ENCODE measurements around the gene OR51G1.
"Not testable (repeated sequence)": the region's sequence is repeated elsewhere in the genome, so short reads cannot be mapped to it uniquely, and the experiment has no call there.

The OR51G1 gene, protein sequence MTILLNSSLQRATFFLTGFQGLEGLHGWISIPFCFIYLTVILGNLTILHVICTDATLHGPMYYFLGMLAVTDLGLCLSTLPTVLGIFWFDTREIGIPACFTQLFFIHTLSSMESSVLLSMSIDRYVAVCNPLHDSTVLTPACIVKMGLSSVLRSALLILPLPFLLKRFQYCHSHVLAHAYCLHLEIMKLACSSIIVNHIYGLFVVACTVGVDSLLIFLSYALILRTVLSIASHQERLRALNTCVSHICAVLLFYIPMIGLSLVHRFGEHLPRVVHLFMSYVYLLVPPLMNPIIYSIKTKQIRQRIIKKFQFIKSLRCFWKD

GRCh38 chr11:4924239-4924638, at the start of gene OR51G1:
Gene OR51G1, minus strand, starts transcription at chr11:4924339. Its CDS starts 0 bp downstream, at chr11:4924339.
- no peak for DNase-seq (ENCODE audit: low read depth)

DNA sequence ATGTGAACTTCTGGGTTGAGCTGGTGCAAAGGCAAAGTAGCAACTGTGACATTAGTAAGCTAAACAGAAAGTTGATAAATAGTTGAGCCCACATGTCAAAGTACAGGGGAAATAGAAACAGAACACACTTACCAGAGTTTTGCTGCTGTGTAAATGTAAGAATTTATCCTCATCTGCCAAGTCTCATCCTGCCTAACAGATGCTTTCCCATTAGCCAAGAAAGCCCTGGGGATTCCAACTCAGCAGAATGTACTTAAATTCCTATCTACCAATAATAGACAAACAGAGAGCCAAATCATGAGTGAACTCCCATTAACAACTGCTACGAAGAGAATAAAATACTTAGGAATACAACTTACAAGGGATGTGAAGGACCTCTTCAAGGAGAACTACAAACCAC, 38.7 kb upstream of the OR51G1 start:
- no peak for DNase-seq (ENCODE audit: low read depth)

DNA sequence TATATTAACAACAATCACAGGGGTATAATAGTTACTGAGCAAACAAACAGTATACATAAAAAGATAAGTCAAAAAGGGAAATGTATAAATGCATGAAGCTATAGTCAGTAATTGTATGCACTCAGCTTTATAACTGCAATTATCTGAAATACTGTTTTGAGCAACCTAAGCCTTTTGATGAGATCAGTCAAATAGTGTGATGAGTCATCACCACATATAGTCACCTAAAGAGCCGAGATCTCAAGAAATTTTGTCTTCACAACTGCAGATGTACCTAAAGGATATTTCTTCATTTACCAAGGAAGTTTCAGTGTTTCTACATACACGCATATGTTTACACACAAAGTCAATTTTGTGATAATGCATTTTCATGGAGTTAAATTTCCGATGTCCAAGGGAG, 36.7 kb upstream of the OR51G1 start:
- no peak for DNase-seq (ENCODE audit: low read depth)

DNA sequence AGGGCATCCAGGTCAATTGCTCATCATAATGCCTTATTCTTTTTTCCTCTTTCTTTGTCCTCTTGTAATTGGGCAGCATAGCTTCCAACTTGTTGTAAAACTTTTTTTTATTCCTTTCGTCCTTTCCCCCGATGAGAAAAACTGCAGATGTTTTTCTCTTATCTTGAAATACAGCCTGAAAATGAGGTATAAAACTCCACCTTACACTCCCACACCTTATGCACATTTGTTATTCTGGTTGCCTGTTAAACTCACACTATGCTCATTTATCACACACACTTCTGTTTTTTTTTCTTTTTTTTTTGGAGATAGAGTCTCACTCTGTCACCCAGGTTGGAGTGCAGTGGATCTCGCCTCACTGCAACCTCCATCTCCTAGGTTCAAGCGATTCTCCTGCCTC, 33.3 kb upstream of the OR51G1 start:
- DNase-seq (ENCODE audit: low read depth) = no peak

- DNase-seq (ENCODE audit: low read depth) = not testable (repeated sequence)
These were observed 31.5 kb upstream of the OR51G1 start, which contains the start of gene OR51A2 for GRCh38 chr11:4955613-4956012. Gene OR51A2, minus strand, starts transcription at chr11:4955713. Its CDS starts 0 bp downstream, at chr11:4955713.

- DNase-seq (ENCODE audit: low read depth) = no peak
These were observed 23.4 kb upstream of the OR51G1 start, which contains the start of gene OR51A4 for GRCh38 chr11:4947505-4947904. Gene OR51A4, minus strand, starts transcription at chr11:4947605. Its CDS starts 505 bp downstream, at chr11:4947100.

GRCh38 chr11:4936745-4937144, 12.6 kb upstream of the OR51G1 start:
- DNase-seq (ENCODE audit: low read depth) = no peak

DNA sequence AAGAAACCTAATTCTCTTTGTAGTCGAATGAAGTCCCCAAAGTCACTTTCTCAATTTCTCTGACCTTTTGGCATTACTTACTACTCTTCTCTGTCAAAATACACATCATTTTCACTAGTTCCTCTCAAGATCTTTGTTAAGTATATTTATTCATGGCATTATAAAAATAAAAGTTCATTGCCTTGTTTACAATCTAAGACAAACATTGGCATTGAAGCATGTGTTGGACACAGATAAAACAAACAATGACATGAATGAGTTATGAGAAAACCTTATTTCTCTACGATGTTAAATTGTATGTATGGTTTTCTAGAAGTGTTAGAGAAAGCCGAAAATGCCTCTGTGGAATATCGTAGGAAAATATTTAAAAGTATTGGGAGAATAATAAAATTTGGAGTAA, 8.6 kb upstream of the OR51G1 start:
- no peak for DNase-seq (ENCODE audit: low read depth)

DNA sequence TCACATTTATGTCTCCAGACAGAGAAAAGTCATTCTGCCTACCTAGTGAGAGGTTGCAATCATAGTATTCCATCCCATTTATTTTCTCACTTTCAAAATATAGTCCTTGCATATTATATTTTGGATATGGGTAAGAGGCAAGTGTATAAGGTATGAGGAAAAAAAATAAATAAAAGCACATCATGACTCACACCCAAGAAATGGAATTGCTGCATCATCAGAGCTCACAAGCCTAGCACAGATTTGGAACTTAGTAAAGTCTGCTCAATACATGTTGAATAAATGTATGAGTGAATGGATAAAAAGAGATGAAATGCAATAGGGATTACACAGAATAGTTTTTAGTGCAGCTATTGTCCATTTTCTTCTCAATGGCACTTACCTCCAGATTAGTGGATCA, 2.5 kb upstream of the OR51G1 start:
- DNase-seq (ENCODE audit: low read depth) = no peak

GRCh38 chr11:4922304-4922703, 1.8 kb downstream of the OR51G1 start:
- no peak for DNase-seq (ENCODE audit: low read depth)

GRCh38 chr11:4921796-4922195, 2.3 kb downstream of the OR51G1 start:
- DNase-seq (ENCODE audit: low read depth) = no peak

DNA sequence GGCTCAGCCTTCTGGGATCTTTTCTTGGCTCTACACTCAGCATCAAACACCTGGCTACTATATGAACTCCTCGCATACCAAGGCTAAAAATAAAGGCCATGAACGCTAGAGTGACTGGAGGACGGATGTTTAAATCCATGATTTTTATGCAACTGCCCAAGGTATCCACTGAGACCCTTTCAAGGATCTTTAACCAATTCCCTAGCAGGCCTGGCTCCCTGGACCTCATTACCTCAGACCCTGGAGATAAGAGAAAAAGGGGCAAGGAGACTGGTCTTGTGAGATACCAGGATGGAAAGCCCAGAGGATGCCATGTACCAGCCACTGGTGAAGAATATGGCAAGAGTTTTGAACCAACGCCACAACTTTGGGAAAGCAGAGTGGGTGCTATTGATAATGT, 4.9 kb downstream of the OR51G1 start, which contains the start of gene OR51G2:
Gene OR51G2, minus strand, starts transcription at position 101 of the 400 bp plus-strand sequence. CDS start 3,687 bp downstream, outside the sequence.
- no peak for DNase-seq (ENCODE audit: low read depth)

- no peak for DNase-seq (ENCODE audit: low read depth)
These were observed 7.6 kb downstream of the OR51G1 start for GRCh38 chr11:4916581-4916980.

DNA sequence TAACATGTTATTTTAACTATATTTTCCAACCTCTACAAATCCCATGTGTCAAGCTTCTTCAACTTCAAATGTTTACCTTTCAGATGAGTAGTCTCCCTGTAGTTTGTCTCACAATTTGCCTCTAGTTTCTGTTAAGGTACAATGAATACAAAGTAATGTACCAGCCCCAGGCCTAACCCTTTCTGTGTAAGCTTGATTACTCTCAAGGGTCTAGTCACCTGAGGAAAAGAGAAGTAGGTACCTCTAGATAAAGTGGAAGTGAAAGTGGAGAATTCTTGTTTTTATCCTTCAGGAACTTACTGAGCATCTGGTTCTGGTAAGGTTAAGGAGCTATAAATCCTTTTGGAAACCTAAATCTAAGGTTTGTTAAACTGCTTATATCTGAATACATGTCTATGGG, 20.7 kb downstream of the OR51G1 start, which contains the start of gene OR51A7:
Gene OR51A7, plus strand, starts transcription at position 300 of the 400 bp plus-strand sequence. CDS start 3,587 bp downstream, outside the sequence.
- no peak for DNase-seq (ENCODE audit: low read depth)

DNA sequence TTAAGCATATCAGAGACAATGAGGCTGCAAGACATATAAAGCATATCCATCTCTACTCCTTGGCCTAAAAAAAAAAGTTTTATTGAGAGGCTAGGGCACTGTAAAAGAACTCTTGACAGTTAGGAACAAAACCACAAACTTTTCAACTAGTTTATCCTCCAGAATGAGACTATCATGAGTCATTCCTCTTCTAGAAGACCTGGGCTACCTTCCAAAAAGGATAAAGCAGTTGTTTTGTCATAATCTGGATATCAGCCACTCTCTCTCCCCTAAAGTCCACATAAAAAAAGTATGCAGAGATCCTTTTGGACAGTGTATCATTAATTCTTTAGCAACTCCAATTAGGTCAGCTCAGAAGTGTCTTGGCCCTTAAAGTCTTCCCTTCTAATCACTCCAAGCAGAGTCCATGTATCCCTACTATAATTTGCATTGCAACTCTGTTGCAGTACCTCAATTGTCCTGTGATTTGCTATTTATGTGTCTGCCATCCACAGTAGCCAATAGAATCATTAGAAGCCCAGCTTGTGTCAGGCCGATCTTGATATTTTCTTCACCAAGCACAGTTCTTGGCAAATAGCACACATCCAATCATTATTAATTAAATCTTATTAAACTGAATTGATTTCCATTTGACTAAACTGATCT, 32.0 kb downstream of the OR51G1 start:
- DNase-seq (ENCODE audit: low read depth) = no peak

GRCh38 chr11:4890279-4890678, 33.9 kb downstream of the OR51G1 start:
- DNase-seq (ENCODE audit: low read depth) = no peak

- no peak for DNase-seq (ENCODE audit: low read depth)
These were observed 36.5 kb downstream of the OR51G1 start for GRCh38 chr11:4887591-4887990.

DNA sequence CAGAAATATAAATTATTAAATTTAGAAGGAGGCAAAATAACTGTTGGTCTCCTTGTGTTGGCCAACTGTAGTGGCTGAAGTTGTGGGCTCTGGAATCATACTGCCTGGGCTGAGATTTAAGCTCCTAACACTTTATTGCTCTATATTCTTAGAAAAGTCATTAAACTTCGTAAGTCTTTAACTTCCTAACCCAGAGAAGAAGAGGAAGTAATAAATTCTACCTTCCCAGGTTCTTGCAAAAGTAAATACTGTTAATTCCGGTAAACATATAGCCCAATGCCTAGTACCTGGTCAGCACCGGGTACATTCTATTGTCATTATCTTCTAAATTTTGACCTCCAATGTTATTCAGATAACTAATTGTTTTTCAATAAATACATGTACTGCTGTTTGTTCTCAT, 38.0 kb downstream of the OR51G1 start:
- no peak for DNase-seq (ENCODE audit: low read depth)

- no peak for DNase-seq (ENCODE audit: low read depth)
These were observed 39.8 kb downstream of the OR51G1 start for GRCh38 chr11:4884361-4884760.

DNA sequence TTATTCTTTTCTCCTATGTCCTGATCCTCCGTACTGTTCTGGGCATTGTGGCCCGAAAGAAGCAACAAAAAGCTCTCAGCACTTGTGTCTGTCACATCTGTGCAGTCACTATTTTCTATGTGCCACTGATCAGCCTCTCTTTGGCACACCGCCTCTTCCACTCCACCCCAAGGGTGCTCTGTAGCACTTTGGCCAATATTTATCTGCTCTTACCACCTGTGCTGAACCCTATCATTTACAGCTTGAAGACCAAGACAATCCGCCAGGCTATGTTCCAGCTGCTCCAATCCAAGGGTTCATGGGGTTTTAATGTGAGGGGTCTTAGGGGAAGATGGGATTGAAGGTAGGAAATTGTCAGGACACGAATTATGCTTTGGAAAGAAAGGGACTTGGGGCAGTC, 41.6 kb downstream of the OR51G1 start:
- no peak for DNase-seq (ENCODE audit: low read depth)

DNA sequence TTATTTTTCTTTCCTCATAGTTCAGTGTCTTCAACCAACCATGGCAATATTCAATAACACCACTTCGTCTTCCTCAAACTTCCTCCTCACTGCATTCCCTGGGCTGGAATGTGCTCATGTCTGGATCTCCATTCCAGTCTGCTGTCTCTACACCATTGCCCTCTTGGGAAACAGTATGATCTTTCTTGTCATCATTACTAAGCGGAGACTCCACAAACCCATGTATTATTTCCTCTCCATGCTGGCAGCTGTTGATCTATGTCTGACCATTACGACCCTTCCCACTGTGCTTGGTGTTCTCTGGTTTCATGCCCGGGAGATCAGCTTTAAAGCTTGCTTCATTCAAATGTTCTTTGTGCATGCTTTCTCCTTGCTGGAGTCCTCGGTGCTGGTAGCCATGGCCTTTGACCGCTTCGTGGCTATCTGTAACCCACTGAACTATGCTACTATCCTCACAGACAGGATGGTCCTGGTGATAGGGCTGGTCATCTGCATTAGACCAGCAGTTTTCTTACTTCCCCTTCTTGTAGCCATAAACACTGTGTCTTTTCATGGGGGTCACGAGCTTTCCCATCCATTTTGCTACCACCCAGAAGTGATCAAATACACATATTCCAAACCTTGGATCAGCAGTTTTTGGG, 42.2 kb downstream of the OR51G1 start, which contains the start of gene OR51T1:
Gene OR51T1, plus strand, starts transcription at position 41 of the 641 bp plus-strand sequence. Its CDS starts 0 bp downstream, at position 41.
- DNase-seq (ENCODE audit: low read depth) = no peak

DNA sequence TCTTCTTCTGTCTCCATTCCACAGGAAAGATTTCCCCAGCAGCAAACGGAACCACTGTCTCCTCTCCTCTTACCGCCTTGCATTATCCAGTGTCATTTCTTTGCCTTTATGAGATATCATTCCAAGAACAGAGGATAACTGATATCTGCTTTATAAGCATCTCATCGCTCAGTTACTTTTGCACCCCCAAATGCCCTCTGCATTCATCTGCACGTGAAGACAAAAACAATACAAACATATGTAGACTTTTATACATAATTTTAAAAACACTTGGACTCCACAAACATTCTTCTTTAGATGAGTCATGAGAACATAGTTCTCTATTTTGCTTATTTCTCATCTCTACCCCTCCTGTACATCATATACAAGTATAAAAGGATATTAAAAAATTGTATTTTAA, 43.0 kb downstream of the OR51G1 start:
- DNase-seq (ENCODE audit: low read depth) = no peak
